Liver (tissue), 3 donors: ENCODE measurements around the gene MAP6.

Experiments
- CTCF ChIP-seq: fragments of 150-350 bp; IDR thresholded peaks from 2 replicates; pipeline ENCODE4 v1.5.1; 2017; ENCODE audit warnings: improper control_type of control experiment, low read depth, low read length; ENCODE audit not compliant: missing input control
- EGR1 ChIP-seq, 2 donors: IDR thresholded peaks; 2 replicates each; pipeline ENCODE4 v1.6.1; 2016 to 2018; ENCODE audit warnings: antibody characterized with exemption in 2 of 2, low read depth in 2 of 2
- MAX ChIP-seq: IDR thresholded peaks from 2 replicates; pipeline ENCODE4 v1.6.1; 2016; ENCODE audit warnings: antibody characterized with exemption
- RAD21 ChIP-seq, 2 donors: IDR thresholded peaks; 2 replicates each; pipeline ENCODE4 v1.6.1; 2016; ENCODE audit warnings: antibody characterized with exemption in 2 of 2, mild to moderate bottlenecking in 2 of 2
- TAF1 ChIP-seq: conservative IDR thresholded peaks from 2 replicates; pipeline ENCODE4 v1.6.1; 2016; ENCODE audit warnings: antibody characterized with exemption, mild to moderate bottlenecking
- YY1 ChIP-seq: IDR thresholded peaks from 2 replicates; pipeline ENCODE4 v1.6.1; 2016; ENCODE audit warnings: antibody characterized with exemption, mild to moderate bottlenecking
- donor health status: healthy.
- donor health status: healthy.

- no peak for TF ChIP-seq CTCF
- no peak for TF ChIP-seq EGR1 (IDR thresholded peaks at IDR 0.05; ENCODE audit: low read depth in 2 of 2)
- TF ChIP-seq TAF1: no peak
- TF ChIP-seq RAD21 (IDR thresholded peaks at IDR 0.05): no peak
- TF ChIP-seq YY1: no peak
- TF ChIP-seq MAX: no peak
These were observed 29.2 kb upstream of the MAP6 start for GRCh38 chr11:75697906-75698581.
